GM18507 (cell line): ENCODE measurements around the gene C1orf116.
A peak's percentile ranks its signal among the peaks of the same experiment; 100 is the strongest.

Source experiments
- DNase-seq: peaks from one replicate; pipeline ENCODE4 v3.0.0; 2011; ENCODE audit warnings: low read depth; ENCODE audit not compliant: insufficient read length; ENCODE audit errors: extremely low spot score
- FAIRE-seq: peaks from 2 replicates; lab custom pipeline; 2011; peaks lifted over from hg19 to GRCh38; lab: Jason Lieb, UNC

The C1orf116 gene

GRCh38 chr1:207006083-207006482 is 26.5 kb downstream of the C1orf116 start:
- FAIRE-seq (no peak), DNase-seq (no peak)

DNA sequence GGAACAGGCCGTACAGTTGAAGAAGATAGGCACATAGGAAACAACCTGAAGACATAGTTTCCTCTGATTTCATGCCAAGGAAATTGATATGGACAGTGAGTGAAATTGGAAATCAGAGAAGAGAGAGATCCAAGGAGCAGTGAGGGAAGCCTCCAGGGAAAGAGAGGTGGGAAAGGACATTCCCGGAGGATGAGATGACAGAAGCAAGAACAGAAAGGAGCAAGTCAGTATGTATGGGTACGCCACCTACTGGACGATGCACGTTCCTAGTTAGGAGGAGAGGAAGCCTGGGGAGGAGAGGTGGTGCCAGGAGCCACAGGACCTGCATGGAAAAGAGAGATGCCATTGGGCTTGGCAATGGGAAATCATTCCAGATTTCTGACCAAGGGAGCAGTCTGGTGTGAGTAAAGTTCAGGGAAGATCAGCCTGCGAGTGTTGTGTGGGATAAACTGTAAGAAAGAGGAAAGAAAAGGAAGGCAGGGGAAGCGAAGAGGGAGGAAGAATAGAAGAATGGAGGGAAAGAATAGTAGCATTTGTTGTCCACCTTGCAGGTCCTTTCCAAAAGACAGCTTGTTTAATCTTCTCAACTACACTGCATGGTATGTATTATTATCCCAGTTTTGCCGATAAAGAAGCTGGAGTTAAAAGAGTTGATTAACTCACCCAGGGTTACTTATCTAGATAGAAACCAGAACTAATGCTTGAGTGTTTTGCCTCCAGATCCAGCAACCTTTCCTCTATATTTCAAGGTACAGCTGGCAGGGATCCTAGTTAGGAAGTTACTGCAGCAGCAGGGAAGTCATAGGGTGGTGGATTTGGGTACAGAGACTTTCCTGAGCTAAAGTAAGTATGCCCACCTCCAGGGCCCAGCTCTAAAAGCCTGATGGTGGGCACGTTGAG is 27.4 kb downstream of the C1orf116 start:
- peak; percentile 8 for DNase-seq
- peak; percentile 53 for FAIRE-seq

DNA sequence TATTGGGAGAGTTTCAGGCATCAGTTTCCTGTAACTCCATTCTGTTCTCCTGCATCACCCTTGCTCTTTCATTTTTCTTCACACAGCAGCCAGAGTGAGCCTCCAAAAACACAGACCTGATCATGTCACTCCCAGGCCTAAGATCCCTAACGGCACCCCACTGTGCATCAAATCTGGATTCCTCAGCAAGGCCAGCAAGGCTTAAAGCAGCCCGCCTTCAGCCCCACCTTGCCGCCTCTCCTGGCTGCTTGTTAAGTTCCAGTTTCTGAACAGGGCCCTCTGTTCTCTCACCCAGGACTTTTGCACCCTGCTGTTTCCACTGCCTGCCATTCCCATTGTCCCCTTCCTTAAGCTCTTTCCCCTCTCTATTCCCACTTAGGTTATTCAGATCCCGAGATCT is 29.3 kb downstream of the C1orf116 start:
- no peak for FAIRE-seq
- no peak for DNase-seq

DNA sequence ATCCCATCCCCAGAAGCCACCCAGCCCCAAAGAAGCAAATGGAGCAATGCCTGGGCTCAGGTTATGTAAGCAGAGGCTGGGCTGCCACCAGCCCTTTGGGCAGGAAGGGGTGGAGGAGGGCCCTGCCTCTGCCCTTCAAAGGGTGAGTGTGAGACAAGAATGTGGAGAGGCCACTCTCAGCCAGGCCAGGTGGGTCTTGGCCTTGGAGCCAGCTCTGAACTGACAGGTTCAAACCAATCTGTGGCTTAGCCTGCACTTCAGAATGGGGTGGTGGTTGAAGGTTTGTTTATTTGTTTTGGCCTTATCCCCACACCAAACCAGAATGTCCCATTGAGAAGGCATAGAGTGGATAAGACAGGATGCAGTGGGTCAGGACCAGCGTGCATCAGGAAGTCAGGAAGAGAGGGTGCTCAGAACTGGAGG is 29.8 kb downstream of the C1orf116 start:
- DNase-seq (no peak), FAIRE-seq (no peak)

DNA sequence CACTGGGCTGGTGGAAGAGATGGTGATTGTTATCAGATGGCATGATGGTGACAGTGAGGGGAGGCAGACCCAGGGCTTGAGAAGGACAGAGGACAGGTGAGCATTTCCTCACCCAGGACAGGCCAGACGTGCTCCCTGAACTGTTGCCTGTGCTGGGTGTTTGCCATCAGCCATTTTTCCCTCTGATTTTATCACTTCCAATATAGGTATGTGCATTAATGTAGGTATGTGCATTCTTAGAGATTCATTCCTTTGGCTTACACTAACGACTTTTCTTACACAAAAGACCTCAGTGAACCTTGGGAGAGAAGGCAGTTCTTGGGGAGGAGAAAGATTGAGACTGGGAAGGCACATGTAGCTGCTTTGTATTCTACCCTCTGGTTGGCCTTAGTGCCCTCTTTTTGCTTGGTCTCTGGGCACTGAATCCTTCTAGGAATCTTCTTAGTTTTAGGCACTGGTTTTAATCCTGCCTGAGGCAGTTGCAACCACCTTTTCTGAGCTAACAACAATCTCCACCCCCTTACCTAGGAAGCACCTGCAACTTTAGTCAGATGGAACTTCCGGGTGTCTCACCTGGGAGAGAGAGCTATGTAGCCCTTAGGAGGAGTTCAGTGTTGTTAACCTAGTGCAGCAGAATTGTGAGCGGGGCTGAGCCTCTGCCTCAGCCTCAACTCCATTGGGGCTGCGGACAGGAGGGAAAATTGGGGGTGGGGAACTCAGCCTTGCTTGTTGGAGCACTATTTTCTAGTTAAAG is 30.9 kb downstream of the C1orf116 start:
- no peak for FAIRE-seq
- DNase-seq = no peak

GRCh38 chr1:207000651-207001291 is 31.8 kb downstream of the C1orf116 start:
- no peak for DNase-seq
- no peak for FAIRE-seq

DNA sequence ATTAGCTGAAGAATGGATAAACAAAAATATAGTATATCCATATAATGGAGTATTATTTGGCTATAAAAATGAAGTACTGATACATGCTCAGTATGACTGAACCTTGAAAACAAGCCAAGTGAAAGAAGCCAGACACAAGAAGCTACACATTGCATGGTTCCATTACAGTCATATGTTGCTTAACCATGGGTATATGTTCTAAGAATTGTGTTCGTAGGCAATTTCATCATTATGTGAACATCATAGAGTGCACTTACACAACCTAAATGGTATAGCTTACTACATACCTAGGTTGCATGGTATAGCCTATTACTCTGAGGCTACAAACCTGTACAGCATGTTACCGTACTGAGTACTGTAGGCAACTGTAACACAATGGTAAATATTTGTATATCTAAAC is 33.7 kb downstream of the C1orf116 start:
- DNase-seq = no peak
- FAIRE-seq = no peak

GRCh38 chr1:206992790-206993189 is 39.8 kb downstream of the C1orf116 start:
- FAIRE-seq (no peak), DNase-seq (no peak)

DNA sequence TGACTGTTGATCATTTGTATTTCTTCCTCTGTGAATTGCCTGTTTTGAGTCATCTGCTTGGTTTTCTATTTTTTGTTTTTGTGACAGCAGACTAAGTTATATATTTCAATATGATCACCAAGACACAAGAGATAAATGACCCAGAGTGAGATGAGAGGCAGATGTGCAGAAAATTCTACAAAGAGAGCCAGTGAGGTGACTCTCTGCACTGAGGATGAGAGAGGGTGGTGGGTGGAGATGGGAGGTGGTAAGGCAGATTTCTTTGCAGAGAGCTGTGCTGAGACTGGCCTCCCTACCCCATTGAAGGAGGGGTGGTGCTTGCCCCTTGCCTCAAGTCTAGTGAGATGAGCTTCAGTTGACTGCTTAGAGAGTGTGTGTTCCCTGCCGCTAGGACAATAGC is 44.7 kb downstream of the C1orf116 start:
- FAIRE-seq (no peak), DNase-seq (no peak)

DNA sequence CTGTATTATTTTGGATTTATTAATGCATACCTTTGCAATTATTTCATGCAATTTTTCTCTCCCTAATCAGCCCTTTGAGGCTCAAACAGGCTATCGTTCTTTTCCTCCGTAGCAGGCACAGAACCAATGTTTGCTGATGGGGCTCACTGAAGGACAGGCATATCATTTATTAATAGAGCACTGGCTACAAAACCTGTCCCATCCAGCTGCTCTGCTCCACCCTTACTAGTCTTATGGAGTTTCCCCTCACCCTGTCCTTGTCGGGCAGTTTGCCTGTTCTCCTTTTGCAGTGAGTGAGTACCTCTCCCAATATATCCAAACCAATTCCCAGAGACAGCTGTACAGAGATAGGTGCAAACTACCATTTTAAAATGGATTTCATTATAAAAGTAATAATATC is 45.7 kb downstream of the C1orf116 start:
- DNase-seq = no peak
- FAIRE-seq = no peak

- no peak for FAIRE-seq
- DNase-seq = no peak
These were observed 46.2 kb downstream of the C1orf116 start for GRCh38 chr1:206986402-206986801.

GRCh38 chr1:206985162-206985749 is 47.3 kb downstream of the C1orf116 start:
- FAIRE-seq = no peak
- no peak for DNase-seq

DNA sequence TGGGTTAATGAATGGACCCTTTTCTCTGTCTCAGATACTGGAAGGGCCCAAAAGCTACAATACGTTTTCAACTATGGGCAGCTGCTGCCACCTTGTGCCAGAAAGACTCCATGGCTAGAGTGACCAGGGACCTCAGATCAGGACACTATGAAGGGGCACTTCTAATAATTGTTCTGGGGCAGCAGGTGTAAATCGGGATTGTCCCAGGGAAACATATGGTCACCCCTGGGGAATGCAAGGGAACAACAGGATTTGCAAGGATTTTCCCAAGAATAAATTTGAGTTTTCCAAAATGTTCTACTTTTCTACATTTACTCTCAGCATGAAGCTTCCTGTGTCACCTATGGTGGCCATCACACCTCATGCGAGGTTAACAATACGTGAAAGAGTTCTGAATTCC is 50.3 kb downstream of the C1orf116 start:
- DNase-seq (no peak), FAIRE-seq (peak; percentile 83)

GRCh38 chr1:206979379-206980043 is 53.0 kb downstream of the C1orf116 start:
- DNase-seq (no peak), FAIRE-seq (peak; percentile 77)

GRCh38 chr1:206978259-206978658 is 54.3 kb downstream of the C1orf116 start:
- no peak for DNase-seq
- no peak for FAIRE-seq

GRCh38 chr1:206975306-206975705 is 57.2 kb downstream of the C1orf116 start:
- DNase-seq (no peak), FAIRE-seq (no peak)

DNA sequence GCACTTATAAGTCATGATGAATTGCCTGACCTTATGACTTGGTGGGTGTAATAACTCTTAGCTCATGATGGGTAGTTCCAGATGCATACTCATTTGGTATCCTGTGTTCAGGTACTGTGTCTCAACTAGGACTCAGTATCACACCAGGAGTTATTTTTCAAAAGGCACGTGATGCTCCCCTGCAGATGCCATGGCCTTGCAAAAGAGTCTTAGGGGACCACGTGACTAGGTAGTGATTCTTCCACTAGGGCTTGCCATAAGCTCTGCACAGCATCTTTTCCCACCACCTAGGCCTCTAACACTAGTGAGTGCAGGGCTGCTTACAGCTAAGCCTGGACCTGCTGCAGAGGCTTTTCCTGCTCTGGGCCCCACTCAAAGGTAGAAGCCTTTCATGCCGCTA is 58.4 kb downstream of the C1orf116 start:
- DNase-seq (no peak), FAIRE-seq (no peak)

- peak; percentile 21 for FAIRE-seq
- no peak for DNase-seq
These were observed 59.8 kb downstream of the C1orf116 start for GRCh38 chr1:206972728-206973127.

- DNase-seq (no peak), FAIRE-seq (peak; percentile 86)
These were observed 61.4 kb downstream of the C1orf116 start for GRCh38 chr1:206971029-206971655.
